Endothelial cell of umbilical vein (primary cell): ENCODE data around the gene ST3GAL5. TPM values are rescaled to one million over a fixed set of nuclear protein-coding genes. Genes with fewer than 3 reads are reported as not detected.

ENCODE experiments used
- BruUV-seq: library from RNA; stranded (reverse); fragments of 400-500 nt; replicated peaks from 2 replicates; lab custom pipeline; 2021; lab: Mats Ljungman, UMichigan
- CTCF ChIA-PET: fragments of 300-600, 350-600 bp; sonication (Branson Sonifier 250); formaldehyde crosslinking; loops from one replicate; lab custom pipeline; 2021; ENCODE audit warnings: antibody characterized with exemption, inconsistent platforms; lab: Charles Lee
- POLR2A ChIA-PET: fragments of 300-600, 350-600 bp; sonication (Branson Sonifier 250); formaldehyde crosslinking; loops from one replicate; lab custom pipeline; 2021; ENCODE audit warnings: antibody characterized with exemption, inconsistent platforms; lab: Charles Lee
- DNase-seq: peaks from one replicate; pipeline ENCODE4 v3.0.0-alpha.2; 2011; ENCODE audit warnings: low read depth, low spot score
- FAIRE-seq: peaks from 2 replicates; lab custom pipeline; 2011; peaks lifted over from hg19 to GRCh38; lab: Jason Lieb, UNC
- H2AFZ ChIP-seq: 2 replicates; pipeline ENCODE4 v1.6.0; 2012; ENCODE audit warnings: low read depth, low read length, control low read depth, inconsistent platforms
- H3K27ac ChIP-seq: 2 replicates; pipeline ENCODE4 v1.5.1; 2011; ENCODE audit warnings: low read depth, mild to moderate bottlenecking, control low read depth, low read length, moderate library complexity; ENCODE audit not compliant: insufficient read depth
- H3K27me3 ChIP-seq, 2 experiments: 2 replicates each; pipeline versions ENCODE4 v1.6.0 to v1.6.1; 2011; ENCODE audit warnings: low read length in 2 of 2, mixed read lengths in 1 of 2; ENCODE audit not compliant: control insufficient read depth in 2 of 2, insufficient read depth in 2 of 2
- H3K36me3 ChIP-seq, 2 experiments: 2 replicates in 1 of 2; 3 replicates in 1 of 2; pipeline ENCODE4 v1.5.1; 2011; ENCODE audit warnings: low read length in 2 of 2, mild to moderate bottlenecking in 1 of 2, moderate library complexity in 1 of 2; ENCODE audit not compliant: control insufficient read depth in 2 of 2, insufficient read depth in 2 of 2; ENCODE audit errors: extremely low read depth in 1 of 2
- H3K4me1 ChIP-seq: 3 replicates; pipeline ENCODE4 v1.5.1; 2011; ENCODE audit warnings: mild to moderate bottlenecking, low read length; ENCODE audit not compliant: control insufficient read depth, insufficient read depth; ENCODE audit errors: extremely low read depth
- H3K4me2 ChIP-seq: 2 replicates; pipeline ENCODE4 v1.6.1; 2011; ENCODE audit warnings: low read length, control low read depth, mixed read lengths; ENCODE audit not compliant: insufficient read depth
- H3K4me3 ChIP-seq, 3 experiments: fragments of 200-600 bp in 1 of 3; sonication (generic), shearing (Covaris generic) in 1 of 3; replicated peaks in 1 of 3; 2 replicates each; pipeline ENCODE4 v1.5.1; 2011 to 2016; ENCODE audit warnings: control low read depth in 3 of 3, low read length in 3 of 3, mild to moderate bottlenecking in 2 of 3, inconsistent platforms in 1 of 3, low read depth in 1 of 3, moderate library complexity in 1 of 3; ENCODE audit not compliant: insufficient read depth in 1 of 3
- H3K79me2 ChIP-seq: 2 replicates; pipeline ENCODE4 v1.6.0; 2012; ENCODE audit warnings: low read length, inconsistent platforms; ENCODE audit not compliant: control insufficient read depth, insufficient read depth
- H3K9ac ChIP-seq: replicated peaks from 2 replicates; pipeline ENCODE3; 2011; ENCODE audit warnings: low read length, control low read depth; ENCODE audit not compliant: insufficient read depth; ENCODE audit errors: extremely low read depth
- H3K9me1 ChIP-seq: replicated peaks from 3 replicates; pipeline ENCODE4 v1.6.0; 2011; ENCODE audit warnings: mild to moderate bottlenecking, low read length; ENCODE audit not compliant: control insufficient read depth, insufficient read depth; ENCODE audit errors: extremely low read depth
- H3K9me3 ChIP-seq: replicated peaks from 2 replicates; pipeline ENCODE4 v1.5.1; 2012; ENCODE audit warnings: low read length, inconsistent platforms; ENCODE audit not compliant: control insufficient read depth, insufficient read depth
- H4K20me1 ChIP-seq: replicated peaks from 2 replicates; pipeline ENCODE3; 2011; ENCODE audit warnings: mild to moderate bottlenecking, low read length; ENCODE audit not compliant: control insufficient read depth, insufficient read depth; ENCODE audit errors: extremely low read depth
- EZH2 ChIP-seq: IDR thresholded peaks from 2 replicates; pipeline ENCODE4 v1.6.1; 2012; ENCODE audit warnings: borderline replicate concordance, low read depth, mild to moderate bottlenecking, moderate library complexity, low read length, inconsistent platforms; ENCODE audit not compliant: severe bottlenecking
- FOS ChIP-seq: IDR thresholded peaks from 2 replicates; pipeline ENCODE4 v1.6.1; 2011; ENCODE audit warnings: mild to moderate bottlenecking, low read length, moderate library complexity, borderline replicate concordance; ENCODE audit not compliant: insufficient read depth
- GATA2 ChIP-seq: IDR thresholded peaks from 2 replicates; pipeline ENCODE4 v1.7.0; 2011; ENCODE audit warnings: low read depth, mild to moderate bottlenecking, moderate library complexity, mixed read lengths, low read length; ENCODE audit not compliant: insufficient read length, insufficient read depth
- JUN ChIP-seq: IDR thresholded peaks from 2 replicates; pipeline ENCODE4 v1.6.1; 2011; ENCODE audit warnings: borderline replicate concordance, low read depth; ENCODE audit not compliant: insufficient read length, insufficient read depth
- MYC ChIP-seq: IDR thresholded peaks from one replicate; pipeline ENCODE4 v1.6.1; 2011; ENCODE audit warnings: mild to moderate bottlenecking, low read depth, low read length
- POLR2A ChIP-seq: IDR thresholded peaks from 2 replicates; pipeline ENCODE4 v1.6.1; 2012; ENCODE audit warnings: low read depth, mild to moderate bottlenecking, control low read depth, low read length
- POLR2AphosphoS5 ChIP-seq: IDR thresholded peaks from 2 replicates; pipeline ENCODE4 v1.6.1; 2012; ENCODE audit warnings: low read depth, mild to moderate bottlenecking, control low read depth, low read length, moderate library complexity; ENCODE audit not compliant: insufficient read depth
- dilution Hi-C: fragments of 300-500 bp; cut with MboI; formaldehyde crosslinking; loops from one replicate; pipeline ENCODE4 v1.15.0; 2019; ENCODE audit warnings: low sequenced_read_pairs; ENCODE audit not compliant: extremely low pct_ligation_motif_present
- intact Hi-C: fragments of 100-400 bp; cut with micrococcal nuclease; formaldehyde crosslinking; loops from one replicate; pipeline ENCODE4 v1.10.0; 2022
- polyA plus RNA-seq, 4 experiments: library from polyadenylated mRNA; depleted of rRNA in 3 of 4; stranded (reverse) in 3 of 4; unstranded in 1 of 4; fragments of >200 nt; gene quantifications; 2 replicates each; pipeline versions ENCODE4 v1.2.1 to v1.2.3, GENCODE V29; 2011 to 2012; ENCODE audit warnings: missing spikeins in 1 of 4
- total RNA-seq: library from RNA; stranded (reverse); gene quantifications from 2 replicates; pipeline ENCODE4 v1.2.3, GENCODE V29; 2021
- TF ChIP-seq, protein P1 (sequence below), 2 donors: IDR thresholded peaks; 1 replicate in 1 of 2; 2 replicates in 1 of 2; pipeline ENCODE4 v1.5.1; 2011; ENCODE audit warnings: low read length in 2 of 2, mild to moderate bottlenecking in 2 of 2, moderate library complexity in 2 of 2, control low read depth in 1 of 2, inconsistent platforms in 1 of 2, low read depth in 1 of 2; ENCODE audit not compliant: insufficient read depth in 1 of 2; ENCODE audit errors: extremely low read depth in 1 of 2
- TF ChIP-seq, protein P2 (sequence below): IDR thresholded peaks from 2 replicates; pipeline ENCODE4 v1.6.1; 2011; ENCODE audit not compliant: insufficient read depth, insufficient read length

Gene ST3GAL5
- total and polyA plus RNA-seq, 2 donors (not counting 3 experiments of a cell fraction or from before 2014, with no cell fraction given) = 9.5 to 16.0 TPM

DNA sequence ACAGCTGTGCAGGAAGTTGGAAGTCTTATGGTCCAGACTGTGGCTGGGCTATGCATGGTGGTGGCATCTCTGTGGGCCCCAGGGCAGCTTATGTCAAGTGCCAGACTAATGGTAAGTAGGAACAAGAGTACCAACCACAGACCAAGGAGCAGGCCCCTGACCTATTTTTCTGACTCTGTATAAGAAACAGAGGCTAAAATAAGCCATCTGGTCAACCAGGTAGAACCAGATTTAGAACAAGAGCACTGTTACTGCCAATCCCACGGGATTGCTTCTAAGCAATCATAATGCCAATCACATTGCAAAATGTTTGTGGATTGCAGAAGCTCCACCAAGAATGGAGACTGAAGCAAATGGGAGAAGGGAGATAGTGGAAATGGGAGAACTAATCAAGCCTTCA is 11.1 kb upstream of the ST3GAL5 start:
- FAIRE-seq = no peak
- POLR2A ChIA-PET = no interaction called here

DNA sequence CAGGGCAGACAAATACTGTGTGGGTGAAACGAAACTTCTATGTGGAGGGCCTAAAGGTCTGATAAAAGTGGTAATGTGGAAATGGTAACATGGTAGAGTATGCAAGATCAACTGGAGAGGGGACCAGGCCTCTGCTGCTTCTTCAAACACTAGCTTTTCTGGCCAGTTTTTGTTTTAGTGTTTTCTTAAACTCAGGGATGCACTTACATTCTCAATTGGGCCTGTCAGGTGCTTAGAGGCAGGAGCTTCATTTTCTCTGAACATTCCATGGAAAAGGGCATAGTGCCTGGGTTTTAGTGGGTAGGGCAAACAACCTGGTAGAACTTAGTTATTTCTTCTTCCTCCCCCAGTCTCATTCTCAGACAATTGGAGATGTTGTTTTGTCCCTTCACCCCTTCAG is 10.5 kb upstream of the ST3GAL5 start:
- DNase-seq (no peak), FAIRE-seq (no peak)
- intact Hi-C loops (no loop called here), dilution Hi-C loops (no loop called here)
- CTCF ChIA-PET = interaction anchor here (1.0 to 1.5 kb wide), 3 partner anchors 10 to 135 kb away, joined by 3 to 7 read pairs (median 4); no protein-coding TSS in a partner anchor
- TF ChIP-seq, protein P1, sequence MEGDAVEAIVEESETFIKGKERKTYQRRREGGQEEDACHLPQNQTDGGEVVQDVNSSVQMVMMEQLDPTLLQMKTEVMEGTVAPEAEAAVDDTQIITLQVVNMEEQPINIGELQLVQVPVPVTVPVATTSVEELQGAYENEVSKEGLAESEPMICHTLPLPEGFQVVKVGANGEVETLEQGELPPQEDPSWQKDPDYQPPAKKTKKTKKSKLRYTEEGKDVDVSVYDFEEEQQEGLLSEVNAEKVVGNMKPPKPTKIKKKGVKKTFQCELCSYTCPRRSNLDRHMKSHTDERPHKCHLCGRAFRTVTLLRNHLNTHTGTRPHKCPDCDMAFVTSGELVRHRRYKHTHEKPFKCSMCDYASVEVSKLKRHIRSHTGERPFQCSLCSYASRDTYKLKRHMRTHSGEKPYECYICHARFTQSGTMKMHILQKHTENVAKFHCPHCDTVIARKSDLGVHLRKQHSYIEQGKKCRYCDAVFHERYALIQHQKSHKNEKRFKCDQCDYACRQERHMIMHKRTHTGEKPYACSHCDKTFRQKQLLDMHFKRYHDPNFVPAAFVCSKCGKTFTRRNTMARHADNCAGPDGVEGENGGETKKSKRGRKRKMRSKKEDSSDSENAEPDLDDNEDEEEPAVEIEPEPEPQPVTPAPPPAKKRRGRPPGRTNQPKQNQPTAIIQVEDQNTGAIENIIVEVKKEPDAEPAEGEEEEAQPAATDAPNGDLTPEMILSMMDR (IDR thresholded peaks at IDR 0.05; ENCODE audit: extremely low read depth in 1 of 2, insufficient read depth in 1 of 2, low read depth in 1 of 2, low read length in 2 of 2) = no peak
- TF ChIP-seq MYC = no peak
- TF ChIP-seq, protein P2, sequence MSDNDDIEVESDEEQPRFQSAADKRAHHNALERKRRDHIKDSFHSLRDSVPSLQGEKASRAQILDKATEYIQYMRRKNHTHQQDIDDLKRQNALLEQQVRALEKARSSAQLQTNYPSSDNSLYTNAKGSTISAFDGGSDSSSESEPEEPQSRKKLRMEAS = no peak
- TF ChIP-seq JUN = no peak
- no peak for TF ChIP-seq POLR2AphosphoS5
- no peak for TF ChIP-seq GATA2
- TF ChIP-seq POLR2A = no peak
- no peak for TF ChIP-seq EZH2
- no peak for TF ChIP-seq FOS
- H3K27me3 ChIP-seq = peaks cover 1% of the 10 kb centered on the region in 2 experiments
- no peaks in the 10 kb centered on the region for H3K9me3 ChIP-seq
- H4K20me1 ChIP-seq = no peaks in the 10 kb centered on the region
- H3K36me3 ChIP-seq = no peaks in the 10 kb centered on the region
- no peak overlapping the region for H3K4me2 ChIP-seq
- no peak overlapping the region for H3K9ac ChIP-seq
- no peaks in the 10 kb centered on the region for H3K9me1 ChIP-seq
- H3K4me3 ChIP-seq = no peak overlapping the region
- H2AFZ ChIP-seq = no peak overlapping the region
- H3K27ac ChIP-seq = no peak overlapping the region
- H3K79me2 ChIP-seq = no peaks in the 10 kb centered on the region
- H3K4me1 ChIP-seq = no peaks in the 10 kb centered on the region
- no TSS peak for BruUV-seq
- POLR2A ChIA-PET = no interaction called here

More for the DNA sequence above, 11.1 kb upstream of the ST3GAL5 start:
- no peak overlapping the region for H3K4me2 ChIP-seq
- CTCF ChIA-PET = interaction anchor here (1.0 to 1.5 kb wide), 3 partner anchors 10 to 135 kb away, joined by 3 to 7 read pairs (median 4); no protein-coding TSS in a partner anchor
- H3K9ac ChIP-seq = no peak overlapping the region
- peaks cover 1 to 3% of the 10 kb centered on the region in 2 experiments for H3K27me3 ChIP-seq
- no peak overlapping the region for H3K27ac ChIP-seq
- no peaks in the 10 kb centered on the region for H3K9me3 ChIP-seq
- no peaks in the 10 kb centered on the region for H3K36me3 ChIP-seq
- dilution Hi-C loops (no loop called here), intact Hi-C loops (no loop called here)
- no peak overlapping the region for H3K4me3 ChIP-seq
- H3K9me1 ChIP-seq = no peaks in the 10 kb centered on the region
- no peaks in the 10 kb centered on the region for H4K20me1 ChIP-seq
- H2AFZ ChIP-seq = no peak overlapping the region
- no peak for DNase-seq
- TF ChIP-seq, protein P2 = no peak
- no peak for TF ChIP-seq EZH2
- H3K79me2 ChIP-seq = no peaks in the 10 kb centered on the region
- no peaks in the 10 kb centered on the region for H3K4me1 ChIP-seq
- no TSS peak for BruUV-seq
